Glomerular endothelial cell (primary cell): Measurements from ENCODE around the gene SDC1. TPM values are rescaled to one million over a fixed set of nuclear protein-coding genes. Genes with fewer than 3 reads are reported as not detected.
"Not testable (repeated sequence)": the region's sequence is repeated elsewhere in the genome, so short reads cannot be mapped to it uniquely, and the experiment has no call there.

ENCODE experiments used
- DNase-seq: peaks from one replicate; pipeline ENCODE4 v3.0.0-alpha.2; 2011; ENCODE audit warnings: low read depth, low spot score; ENCODE audit errors: extremely low read depth
- total RNA-seq: library from RNA; depleted of rRNA; stranded (reverse); fragments of >200 nt; gene quantifications from 2 replicates; pipeline ENCODE4 v1.2.3, GENCODE V29; 2015

Gene SDC1
- total RNA-seq, 1 donor from 2014 or later = 7.4 TPM

DNA sequence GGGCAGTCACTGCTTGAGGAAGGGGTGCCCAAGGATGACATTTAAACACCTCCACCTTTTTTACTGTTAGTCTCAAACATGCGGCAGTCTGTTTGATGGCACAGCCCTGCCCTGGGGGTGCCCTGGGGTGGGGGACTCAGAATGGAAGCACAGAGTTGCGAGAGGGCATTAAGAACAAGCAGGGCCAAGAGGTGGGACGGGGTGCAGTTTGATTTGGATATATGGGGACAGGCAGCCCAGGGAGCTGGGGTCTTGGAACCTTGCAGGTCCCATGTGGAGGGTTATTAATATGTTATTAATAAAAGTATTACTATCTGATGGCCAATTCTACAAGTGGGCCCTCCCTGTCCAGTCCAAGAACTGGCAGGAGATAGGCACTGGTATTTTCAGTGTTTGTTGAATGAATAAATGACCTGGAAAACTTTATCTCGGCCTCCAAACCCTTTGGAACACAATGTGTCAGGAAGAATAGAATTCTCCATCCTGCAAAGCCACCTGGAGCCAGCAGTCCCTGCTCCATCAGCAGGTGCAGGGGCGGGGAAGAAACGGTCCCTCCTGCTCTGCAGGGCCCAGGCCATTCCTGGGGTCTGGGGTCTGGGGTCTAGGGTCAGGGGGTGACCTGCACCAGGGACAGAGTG, 25.2 kb downstream of the SDC1 start:
- DNase-seq = no peak

DNA sequence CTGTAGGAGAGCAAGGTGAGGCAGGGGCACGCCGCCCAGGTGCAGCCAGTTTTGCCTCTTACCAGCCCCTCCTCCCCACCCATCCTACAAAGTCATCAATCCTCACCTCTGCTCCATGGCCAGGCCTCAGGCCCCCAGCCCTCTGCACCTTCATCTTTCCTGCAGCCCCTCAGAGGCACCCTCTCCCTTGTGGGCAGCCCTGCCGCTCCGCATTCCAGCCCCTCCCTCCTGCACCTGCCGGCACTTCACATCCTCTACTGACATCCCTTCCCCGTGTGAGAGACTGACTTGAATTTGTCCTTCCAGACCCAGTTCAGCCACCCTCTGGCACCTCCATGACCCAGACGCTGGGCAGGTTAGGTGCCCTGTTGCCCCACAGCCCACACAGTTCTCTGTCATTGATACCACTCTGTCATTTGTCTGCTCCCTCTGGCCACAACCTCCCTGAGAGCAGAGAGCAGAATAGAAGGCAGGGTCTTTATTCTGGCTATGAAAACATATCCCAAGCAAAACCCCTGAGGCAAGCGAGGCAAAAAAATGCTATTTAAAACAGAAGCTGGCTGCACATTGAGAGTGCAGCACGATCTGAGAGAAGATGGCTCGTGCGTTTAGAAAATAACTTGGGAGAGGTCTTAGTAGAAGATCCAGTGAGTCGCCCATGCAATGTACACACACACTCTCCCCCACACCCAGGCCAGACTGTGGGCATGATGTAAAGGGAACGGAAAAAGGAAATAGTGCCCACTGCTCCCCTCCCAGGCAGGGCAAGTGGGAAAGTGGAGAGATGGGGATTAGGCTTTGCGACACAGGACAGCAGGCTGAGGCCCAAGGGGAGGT, 25.9 kb downstream of the SDC1 start:
- DNase-seq = no peak

DNA sequence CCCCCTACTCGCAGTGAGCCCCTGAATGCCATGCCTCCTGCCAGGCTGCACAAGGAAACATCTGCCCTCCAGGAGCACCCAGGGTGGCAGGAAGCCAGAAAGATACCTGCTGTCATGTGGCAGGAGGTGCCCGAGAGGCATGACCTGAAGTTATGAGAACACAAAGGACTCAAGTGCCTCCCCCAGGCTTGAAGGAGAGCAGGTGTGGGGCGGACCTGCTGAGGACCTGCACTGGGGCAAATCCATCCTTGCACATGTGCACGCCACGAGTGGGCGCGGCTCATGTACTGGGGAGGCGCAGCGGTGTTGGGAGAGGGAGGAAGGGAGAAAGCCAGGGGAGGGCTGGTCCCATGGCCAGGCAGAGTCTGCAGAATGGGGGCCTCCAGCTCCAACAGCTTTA, 26.9 kb downstream of the SDC1 start:
- no peak for DNase-seq

DNA sequence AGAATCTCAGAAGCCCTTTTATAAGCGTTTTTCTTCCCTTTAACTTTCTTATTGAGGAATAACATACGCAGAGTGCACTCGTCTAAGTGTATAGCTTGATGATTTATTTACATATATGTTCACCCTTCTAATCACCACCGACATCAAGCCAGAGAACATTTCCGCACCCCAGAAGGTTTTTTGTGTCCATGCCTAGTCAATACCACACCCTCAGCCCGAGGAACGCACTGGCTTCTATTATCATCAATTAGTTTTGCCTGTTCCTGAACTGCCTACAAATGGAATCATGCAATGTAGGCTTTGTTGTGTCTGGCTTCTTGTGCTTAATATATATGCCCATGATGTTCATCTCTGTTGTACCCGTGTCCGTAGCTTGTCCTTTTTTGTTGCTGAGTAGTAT, 27.7 kb downstream of the SDC1 start:
- DNase-seq = no peak

DNA sequence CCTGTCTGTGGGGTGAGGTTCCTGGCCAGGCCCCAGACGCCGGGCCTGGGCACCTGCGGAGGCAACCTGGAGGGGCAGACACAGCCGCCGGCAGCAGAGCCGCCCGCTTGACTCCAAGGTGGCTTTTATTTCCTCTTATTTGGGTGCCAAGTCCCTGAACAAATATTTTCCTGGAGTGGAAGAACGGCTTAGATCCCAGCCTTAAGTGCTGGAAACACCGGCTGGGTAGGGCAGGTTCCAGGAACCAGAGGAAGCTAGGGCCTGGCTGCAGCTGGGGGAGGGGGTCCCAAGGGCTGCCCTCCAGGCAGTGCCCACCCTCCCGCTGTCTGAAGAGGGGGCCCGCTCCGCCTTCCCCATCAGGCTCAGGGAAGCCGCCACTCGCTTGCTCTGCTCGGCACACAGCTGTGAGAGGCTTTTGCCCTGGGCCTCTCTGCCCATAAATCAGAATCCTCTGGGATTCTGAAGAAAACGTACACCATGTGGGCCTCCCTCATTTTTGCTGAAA, 28.2 kb downstream of the SDC1 start:
- no peak for DNase-seq

DNA sequence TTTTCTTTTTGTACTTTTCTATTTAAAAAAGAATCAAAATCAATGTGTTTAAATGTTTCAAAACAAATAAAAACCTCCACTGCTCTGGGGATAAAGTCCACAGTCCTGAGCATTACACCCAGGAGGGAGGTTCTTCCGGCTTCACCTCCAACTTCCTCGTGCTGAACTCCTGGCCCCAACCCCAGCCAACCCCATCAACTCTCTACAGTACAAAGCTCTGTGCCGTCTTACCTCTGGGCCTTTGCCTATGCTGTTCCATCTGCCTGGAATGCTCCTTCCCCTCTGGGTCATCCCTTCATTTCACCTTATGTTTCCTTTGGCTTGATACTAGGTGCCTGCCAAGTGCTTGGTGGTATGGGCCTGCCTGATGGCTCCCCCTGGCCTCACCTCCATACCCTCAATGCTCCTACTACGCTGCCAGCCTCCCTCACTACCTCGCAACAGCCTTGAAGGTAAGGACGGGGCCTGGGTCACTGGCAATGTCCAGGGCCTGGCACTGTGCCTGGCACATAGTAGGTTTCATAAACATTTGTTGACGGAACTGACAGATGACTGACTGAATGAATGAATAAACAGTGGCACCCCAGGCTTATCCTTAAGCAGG, 28.8 kb downstream of the SDC1 start:
- no peak for DNase-seq

DNA sequence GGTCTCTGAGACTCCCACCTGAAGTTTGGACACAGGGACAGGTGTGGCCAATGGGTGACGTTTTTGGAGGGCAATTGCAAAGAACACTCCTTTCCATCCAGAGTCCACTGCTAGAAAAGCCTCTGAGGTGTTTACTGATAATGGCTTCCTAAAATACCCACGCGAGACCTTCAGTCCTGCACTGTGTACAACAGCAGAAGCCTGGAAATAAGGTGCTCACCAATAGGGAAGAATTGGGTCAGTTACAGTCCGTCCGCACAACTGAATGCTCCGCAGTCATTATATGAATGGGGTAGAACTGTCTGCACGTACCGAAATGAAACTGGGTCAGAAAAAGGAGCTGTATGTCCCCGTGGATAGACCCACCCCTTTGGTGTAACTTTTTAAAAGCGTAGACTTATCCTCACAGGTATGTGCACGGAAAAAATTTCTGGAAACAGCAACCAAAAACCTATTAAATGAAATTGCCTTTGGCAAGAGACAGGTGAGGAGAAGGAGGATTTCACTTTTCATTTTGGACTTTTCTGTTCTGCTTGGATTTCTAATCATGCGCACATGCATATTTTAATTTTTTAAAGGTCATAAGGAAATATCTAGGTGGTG, 29.4 kb downstream of the SDC1 start:
- DNase-seq = no peak

DNA sequence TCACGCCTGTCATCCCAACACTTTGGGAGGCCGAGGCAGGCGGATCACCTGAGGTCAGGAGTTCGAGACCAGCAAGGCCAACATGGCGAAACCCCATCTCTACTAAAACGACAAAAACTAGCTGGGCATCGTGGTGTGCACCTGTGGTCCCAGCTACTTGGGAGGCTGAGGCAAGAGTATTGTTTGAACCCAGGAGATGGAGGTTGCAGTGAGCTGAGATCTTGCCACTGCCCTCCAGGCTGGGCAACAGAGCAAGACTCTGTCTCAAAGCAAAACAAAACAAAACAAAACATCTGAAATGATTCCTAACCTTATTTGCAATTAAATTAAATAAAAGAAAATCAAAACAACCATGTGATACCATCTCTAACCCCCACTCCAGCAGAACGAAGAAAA, 29.9 kb downstream of the SDC1 start:
- DNase-seq = not testable (repeated sequence)

DNA sequence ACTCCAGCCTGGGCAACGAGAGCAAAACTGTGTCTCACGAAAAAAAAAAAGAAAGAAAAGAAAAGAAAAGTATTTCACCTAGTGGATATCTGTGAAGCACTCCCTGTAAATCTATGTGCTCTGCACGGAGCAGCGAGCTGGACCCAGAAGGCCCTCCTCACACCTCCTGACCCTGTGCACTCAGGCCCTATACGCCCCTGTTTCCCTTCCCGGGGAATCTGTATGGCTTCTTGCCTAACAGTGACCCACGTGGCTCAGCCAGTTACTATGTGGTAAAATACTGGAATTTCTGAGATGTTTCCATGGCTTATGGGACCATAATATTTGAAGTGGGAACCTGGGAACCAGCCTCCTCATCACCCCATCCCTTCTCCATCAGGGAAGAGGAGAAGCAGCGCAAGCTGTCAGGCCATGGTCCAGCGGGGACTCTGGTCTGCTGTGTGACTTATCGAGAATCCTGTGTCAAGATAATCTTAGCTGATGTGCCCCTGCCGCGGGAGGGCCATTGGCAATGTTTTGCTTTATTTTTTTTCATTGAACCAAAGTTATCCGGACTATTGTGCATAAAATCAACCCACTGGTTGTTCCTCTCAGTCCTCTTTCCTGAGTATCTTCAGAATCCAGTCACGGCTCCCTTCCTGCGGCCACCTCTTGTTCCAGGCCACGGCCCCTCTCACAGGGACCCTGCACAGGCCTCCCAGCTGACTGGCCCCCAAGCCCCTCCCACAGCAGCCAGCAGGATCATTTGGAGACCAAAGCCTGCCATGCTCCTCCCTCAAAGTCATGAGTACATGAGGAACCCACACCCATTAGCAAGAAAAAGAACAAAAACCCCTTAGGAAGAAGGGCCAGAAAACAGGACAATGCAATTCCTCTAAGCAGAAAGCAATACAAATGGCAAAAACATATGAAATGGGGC, 30.6 kb downstream of the SDC1 start:
- no peak for DNase-seq

DNA sequence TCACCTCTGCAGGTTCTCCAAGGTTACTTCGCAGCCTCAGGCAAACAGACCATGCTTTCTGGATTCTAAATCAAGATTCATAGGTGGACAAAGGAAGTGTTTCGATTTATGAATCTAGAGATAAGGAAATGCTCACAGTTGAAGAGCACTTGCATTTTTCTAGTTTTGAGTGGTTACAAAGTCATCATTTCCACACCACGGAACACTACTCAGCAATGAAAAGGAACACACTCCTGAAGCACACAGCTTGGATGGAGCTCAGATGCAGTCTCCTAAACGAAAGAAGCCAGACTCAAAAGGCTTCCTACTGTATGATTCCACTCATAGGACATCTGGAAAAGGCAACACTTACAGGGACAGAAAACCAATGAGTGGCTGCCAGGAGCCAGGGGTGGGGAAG, 31.7 kb downstream of the SDC1 start:
- no peak for DNase-seq

DNA sequence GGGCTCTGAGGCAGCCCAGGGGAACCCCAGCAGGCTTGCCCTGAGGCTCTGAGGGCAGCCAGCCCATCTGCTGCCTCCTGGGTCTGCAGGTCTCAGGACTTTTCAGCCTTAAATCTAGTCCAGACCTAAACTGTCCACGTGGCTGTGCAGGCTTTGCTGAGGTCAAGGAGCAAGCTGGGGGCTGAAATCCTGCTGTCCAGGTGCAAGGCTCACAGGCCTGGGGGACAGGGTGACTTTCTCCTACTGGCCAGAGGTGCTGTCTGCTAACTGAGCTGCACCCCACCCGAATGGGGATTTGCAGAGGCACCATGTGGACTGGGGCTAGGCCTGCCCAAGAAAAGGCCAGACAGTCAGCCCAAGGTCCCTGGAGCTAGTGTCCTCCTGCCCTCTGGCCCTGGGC, 32.1 kb downstream of the SDC1 start:
- DNase-seq = no peak

DNA sequence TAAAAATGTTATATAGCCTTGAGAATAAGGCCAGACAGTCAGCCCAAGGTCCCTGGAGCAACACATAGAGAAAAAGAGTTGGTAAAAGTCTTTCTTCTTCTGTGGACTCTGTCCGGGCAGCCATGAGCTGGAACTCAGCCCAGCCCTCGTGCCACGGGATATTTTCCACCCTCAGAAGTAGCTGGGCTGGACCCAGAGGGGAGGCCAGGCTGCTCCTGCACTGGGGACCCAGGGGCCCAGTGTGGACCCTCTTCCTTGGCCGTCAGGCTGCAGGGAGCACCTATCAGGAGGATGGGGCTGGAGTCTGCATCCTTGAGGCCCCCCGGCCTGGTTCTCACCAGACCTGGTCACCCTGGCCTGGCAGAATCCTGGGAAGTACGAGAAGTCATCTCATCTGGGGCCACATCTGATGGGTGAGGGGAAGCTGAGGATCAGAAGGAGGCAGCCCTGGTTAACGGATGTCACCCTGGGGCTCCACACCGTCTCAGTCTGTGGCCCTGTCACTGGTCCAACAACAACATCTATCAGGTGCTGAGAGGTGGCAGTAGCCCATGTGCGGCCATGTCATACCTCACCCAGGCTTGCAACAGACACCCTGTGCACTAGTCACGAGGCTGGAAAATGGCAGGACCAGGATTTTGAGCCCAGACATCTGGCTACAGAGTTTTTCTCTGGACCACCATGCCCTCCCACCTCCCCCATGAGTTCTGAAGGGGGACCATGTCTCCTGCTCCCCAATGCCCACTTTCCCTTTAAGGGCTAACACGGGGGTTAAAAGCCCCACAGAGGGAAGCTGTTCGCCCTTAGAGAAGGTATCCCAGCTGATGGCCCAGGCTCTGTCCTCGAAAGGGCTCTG, 33.0 kb downstream of the SDC1 start:
- DNase-seq = no peak

DNA sequence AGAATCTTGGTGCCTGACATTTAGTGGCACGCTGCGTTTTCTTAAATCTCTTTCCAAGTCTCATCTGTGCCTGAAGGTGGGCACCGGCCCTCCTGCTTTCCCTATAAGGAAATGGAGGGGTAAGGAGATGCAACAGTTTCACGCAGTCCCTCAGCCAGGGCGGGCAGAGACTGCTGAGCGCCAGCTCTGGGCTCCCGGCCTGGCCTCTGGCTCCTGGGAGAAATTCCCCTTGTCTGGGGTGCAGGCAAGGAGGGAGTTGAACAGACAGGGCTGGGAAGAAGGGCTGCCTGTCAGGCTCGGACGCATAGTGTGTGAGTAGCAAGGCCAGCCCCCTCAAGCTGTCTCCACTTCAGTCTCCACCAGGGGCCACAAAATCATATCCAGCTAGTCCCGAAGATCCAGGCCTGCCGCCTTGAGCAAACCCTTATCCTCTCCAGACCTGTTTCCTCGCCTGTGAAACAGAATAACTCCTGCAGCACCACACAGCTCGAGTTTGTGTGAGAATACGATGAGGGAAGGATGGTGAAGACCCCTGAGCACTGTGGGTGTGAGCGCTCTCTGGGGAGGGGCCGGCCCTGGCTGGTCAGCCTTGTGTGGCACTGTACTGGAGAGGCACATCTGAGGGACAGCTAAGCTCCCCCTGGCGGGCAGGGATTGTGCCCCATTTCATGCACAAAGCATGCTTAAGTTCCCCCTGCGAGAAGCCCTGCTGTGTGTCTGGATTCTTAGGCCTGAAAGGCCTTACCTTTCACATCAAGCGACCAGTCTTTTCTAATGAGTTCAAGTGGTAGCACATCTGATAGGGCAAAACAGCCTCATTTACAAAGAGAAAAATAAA, 33.8 kb downstream of the SDC1 start:
- no peak for DNase-seq

DNA sequence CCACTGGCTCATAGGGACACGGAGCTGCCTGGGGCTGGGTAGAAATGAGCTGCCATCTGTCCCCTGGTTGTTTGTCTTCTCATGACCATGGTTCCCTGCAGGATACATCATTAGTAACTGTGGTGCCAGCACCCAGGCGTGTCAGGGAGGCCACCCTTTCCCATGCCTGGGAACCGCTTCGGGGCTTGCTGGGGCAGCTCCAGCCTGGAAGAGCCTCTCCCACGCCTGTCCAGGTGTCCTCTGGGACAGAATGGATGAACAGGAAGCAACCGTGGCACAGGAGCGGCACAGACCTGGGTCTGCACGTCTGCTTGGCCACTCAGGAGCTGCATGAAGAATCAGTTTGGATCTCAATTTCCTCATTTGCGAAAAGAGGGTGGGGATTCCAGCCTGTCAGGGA, 34.8 kb downstream of the SDC1 start:
- no peak for DNase-seq

DNA sequence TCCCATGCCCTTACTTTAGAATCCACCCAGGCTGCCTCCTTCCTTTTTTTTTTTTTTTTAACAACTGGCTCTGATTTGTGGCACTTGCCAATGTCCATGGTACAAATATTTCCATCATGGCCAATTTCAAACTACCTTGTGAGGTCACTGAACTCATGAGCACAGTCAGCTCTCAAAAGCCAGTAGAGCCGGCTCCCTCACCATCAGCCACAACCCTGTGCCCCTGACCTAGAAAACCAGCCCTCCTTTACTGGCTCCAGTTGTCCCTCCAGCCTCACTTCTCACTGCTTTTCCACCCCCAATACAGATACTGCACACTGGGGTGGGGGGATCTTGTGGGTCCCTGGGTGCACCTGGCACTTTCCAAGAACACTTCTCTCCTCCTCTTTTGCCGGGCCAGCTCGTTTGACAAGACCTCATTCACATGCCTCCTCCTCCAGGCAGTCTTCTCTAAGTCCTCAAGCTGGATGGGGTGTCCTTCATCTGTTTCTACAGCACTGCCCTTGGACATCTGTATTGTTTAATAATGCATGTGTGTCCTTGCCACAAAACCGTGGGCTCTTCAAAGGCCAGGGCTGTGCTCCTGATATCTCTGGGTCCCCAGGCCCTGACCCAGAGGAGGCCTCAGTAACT, 35.5 kb downstream of the SDC1 start:
- DNase-seq = no peak

DNA sequence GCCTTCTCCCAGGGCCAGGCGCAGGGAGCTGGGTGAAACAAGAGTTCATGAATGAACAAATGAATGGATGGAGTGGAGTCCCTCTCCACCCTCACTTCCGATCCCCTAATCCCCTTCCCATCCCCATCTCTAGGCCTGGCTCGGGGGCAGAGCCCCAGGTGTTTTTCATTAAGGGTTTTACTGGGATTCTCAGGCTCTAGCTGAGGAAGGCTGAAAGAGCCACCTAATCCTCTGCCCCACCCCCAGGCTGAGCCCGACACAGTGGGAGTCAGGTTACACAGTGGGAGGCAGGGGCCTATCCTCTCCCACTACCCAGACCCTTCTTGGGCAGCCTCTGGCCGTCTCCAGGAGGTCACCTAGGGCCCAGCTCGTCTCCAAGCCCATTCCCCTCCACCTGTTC, 36.1 kb downstream of the SDC1 start:
- no peak for DNase-seq

DNA sequence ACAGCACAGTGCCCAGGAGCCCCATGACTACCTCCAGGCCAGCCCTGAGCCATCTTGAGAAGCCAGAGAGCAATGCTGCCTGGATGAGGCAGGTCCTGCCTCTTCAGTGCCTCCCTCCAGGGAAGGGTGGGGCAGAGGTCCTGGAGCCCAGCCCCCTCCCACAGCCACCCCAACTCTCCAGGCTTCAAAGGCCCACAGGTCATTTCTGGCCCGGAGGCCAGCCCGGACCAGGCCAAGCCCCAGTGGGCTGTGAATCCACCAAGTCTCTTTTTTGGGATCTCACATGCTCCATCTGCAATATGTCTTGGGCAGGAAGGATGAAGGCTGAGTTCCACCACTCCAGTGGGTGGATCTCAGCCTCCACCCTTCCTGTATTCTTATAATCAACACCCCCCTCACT, 36.7 kb downstream of the SDC1 start:
- DNase-seq = no peak

DNA sequence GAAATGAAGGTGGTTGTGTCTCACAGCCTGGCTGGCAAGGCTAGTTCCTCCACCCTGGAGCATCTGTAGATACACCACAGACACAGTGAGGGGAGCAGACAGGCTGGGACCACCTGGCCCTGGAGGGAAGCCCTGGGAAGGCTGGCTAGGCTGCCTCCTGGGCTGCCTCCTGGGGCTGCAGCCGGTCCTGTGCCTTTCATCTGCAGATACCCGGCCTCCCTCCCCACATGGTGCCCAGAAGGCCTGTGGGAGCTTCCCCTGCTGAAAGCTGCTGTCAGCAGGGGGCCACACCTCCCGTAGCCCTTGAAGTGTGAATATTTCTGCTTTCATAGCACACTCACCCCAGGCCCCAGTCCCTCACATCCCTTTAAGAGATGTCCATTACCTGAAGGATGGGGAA, 37.6 kb downstream of the SDC1 start:
- no peak for DNase-seq
